DMS153 treated with DMSO at 0.1 percent for 48 hours (cell line): ENCODE data around the gene DCLK3.

Source experiments
- DNase-seq: peaks from one replicate; lab custom pipeline; 2025; ENCODE audit not compliant: unreplicated experiment; lab: John Stamatoyannopoulos, UW

The DCLK3 gene, protein sequence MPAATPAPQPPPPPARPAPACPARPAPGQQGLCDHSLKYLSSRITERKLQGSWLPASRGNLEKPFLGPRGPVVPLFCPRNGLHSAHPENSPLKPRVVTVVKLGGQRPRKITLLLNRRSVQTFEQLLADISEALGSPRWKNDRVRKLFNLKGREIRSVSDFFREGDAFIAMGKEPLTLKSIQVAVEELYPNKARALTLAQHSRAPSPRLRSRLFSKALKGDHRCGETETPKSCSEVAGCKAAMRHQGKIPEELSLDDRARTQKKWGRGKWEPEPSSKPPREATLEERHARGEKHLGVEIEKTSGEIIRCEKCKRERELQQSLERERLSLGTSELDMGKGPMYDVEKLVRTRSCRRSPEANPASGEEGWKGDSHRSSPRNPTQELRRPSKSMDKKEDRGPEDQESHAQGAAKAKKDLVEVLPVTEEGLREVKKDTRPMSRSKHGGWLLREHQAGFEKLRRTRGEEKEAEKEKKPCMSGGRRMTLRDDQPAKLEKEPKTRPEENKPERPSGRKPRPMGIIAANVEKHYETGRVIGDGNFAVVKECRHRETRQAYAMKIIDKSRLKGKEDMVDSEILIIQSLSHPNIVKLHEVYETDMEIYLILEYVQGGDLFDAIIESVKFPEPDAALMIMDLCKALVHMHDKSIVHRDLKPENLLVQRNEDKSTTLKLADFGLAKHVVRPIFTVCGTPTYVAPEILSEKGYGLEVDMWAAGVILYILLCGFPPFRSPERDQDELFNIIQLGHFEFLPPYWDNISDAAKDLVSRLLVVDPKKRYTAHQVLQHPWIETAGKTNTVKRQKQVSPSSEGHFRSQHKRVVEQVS

DNA sequence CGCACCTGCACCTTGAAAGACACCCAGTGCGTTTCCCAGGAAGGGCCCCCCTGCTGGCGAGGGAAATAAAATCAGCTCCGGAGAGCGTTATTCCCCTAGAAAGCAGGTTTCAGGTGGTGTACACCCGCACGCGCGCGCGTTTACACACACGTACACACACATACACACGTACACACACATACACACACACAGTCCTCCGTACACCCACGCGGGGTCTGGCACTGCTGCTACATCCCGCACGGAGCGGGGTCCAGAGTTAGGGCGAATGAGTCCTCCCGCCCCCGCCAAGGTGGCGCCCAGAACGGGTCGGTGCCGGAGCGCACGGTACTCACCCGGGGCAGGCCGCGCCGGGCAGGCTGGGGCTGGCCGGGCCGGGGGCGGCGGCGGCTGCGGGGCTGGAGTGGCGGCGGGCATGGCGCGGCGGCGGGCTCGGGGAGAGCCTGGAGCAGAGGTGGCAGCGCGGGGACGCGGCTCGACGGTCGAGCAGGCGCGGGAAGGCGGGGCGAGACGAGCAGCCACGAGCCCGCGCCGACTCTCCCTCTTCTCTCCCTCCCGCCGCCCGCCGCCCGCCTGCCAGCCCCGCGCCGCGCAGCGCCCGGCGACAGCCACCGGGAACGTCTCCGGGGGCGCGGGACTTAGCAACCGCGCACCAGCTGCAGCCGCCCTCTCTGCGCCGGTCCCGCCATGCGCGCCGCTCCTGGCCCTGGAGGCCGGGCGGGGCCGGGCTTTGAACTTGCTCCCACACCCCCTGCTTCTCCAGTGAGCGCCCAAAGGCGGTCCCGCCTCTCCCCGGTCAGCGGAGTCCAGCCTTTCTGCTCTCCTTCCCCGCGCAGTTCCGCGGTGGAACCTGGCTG lies at the start of gene DCLK3:
TSS of gene DCLK3 (minus strand) at position 704 of the 854 bp plus-strand sequence. CDS start at position 414, 290 bp downstream.
- no peak for DNase-seq

DNA sequence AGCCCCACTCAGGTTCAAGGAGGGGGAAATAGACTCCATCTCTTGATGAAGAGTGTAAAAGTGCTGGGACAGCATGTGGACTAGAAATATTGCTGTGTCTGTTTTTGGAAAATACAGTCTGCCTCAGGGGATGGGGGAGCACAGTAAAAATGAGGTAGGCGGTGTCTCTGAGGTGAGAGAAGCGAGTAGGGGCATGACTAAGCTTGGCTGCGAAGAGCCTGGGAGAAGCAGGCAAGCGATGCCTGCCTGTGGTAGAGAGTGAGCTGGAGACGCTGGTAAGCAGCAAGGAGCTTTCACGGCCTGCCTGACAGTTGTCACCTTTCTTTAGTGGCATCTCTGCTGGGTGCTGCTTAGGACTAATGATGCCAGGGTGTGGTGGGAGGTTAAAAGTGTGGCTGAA lies 49.0 kb upstream of the DCLK3 start:
- DNase-seq = no peak

DNA sequence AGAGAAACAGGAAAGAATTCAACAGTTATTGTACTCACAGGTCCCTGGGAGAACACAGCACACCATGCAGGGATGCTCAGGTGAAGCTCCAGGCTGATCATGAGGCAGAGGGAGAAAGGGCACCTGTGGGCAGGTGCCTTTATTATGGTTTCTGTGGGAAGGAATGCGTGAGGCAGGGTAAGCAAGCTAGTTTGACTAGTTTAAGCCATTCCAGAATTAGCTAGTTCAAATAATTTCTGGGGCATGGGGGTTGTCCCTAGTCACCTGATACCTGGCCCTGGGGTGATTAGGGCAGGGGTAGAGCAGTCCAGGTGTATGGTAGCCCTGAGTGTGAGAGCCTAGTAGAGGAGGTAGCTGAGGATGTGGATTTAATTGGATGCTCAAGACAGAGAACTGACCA lies 47.9 kb upstream of the DCLK3 start:
- DNase-seq = no peak

DNA sequence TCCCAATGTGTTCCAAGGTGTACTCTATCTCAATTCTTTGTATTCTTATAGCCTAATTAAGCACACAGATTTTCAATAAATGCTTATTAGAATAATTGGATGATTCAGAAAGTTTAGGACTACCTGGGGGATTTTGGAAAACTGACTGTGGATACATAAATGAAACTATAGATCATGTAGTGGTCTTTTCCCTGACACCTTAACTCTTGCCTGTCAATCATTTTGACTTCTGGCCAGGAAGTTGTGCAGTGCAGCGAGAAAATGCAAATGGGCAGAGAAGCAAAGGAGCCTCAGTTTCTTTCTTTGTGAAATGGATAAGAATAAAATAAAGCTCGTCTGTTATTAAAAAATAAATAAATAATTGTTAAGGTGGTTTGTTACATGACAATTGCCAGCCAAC lies 47.4 kb upstream of the DCLK3 start:
- no peak for DNase-seq

DNA sequence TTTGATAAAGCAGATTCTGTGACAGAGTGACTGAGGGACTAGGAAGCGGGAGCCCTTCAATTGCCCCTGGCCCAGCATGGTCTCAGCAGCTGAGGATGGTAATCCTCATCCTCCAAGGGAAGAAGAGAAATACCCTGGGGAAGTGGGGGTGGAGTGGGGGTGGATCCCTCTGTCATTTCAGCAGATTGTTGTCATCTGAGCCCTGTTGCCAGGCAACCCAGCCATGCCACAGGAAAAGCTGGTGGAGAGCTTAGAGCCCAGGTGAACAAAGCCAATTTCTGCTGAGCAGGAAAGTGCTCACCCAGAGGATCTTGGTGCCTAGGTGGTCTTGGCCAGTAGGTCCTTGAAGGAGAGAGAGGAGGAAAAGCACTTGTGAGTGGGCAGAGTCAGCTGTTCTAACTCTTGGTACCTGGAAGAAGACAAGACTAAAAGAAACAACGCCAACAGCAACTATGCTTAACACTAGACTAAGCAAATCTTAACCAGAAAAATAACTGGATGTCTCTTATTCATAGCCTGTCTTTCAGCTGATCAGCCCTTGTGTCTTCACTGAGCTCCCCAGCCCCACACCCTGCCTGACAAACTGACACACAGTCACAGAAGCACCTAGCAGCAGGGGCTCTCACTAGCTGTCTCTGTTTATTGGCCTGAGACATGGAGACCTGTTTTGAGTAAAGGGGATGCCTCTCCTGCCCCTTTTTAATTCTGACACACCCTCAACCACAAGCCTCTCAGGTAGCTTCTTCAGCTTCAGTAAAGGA lies 40.1 kb upstream of the DCLK3 start:
- DNase-seq = peak; percentile 1

DNA sequence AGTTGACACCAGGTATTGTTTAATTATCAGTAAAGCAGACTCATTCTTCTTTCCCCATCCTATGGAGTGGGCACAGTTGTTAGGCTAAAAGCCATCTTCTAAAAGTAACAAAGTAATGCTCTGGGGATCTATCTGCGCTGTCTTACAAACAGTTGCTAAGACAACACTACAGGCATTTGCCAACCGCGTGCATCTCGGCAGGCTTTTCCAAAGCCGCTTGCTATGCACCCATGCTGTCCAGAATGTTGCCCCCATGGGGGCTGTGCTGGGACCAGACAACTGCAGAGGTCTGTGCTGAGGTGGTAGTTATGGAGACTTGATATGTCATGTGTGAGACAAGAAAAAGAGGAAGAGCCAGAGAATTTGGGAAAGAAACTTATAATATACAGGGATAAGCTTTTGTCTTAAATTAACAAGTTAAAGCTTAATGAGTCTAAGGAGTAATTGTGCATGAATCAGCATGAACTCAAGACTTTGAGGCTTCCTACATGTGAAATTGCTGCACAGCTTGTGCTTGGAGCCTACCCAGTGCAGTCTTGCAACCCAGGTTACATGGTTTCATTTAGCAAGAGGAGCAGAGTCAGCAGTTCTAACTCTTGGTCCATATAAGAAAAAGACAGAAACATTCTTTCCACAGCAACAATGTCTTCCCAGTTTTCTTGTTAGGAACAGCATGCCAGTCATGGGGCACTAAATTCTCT lies 38.9 kb upstream of the DCLK3 start:
- no peak for DNase-seq

DNA sequence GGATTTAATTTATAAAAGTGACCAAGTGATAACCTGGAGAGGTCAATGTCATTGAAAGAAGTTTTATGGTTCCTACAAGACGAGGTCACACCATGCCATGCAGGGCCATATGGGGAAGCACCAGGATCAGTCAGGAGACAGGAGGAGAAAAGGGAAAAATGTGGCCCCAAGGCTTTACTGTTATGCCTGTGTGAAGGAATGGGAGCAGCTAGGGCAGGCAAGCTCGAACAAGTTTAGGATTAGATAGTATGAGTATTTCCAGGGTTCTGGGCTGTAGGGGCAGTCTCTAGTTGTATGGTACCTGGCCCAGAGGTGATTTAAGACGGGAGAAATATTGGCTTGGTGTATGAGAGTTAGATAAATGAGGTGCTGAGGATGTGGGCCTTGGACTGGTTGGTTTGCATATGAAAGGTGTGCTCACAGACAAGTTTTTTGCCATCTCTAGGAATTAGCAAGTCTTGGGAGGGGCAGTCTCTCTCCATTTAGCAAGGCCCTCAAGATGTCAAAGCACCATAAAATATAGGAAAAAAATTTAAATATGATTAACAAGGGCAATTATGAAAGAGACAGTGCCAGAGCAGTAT lies 36.3 kb upstream of the DCLK3 start:
- DNase-seq = no peak

DNA sequence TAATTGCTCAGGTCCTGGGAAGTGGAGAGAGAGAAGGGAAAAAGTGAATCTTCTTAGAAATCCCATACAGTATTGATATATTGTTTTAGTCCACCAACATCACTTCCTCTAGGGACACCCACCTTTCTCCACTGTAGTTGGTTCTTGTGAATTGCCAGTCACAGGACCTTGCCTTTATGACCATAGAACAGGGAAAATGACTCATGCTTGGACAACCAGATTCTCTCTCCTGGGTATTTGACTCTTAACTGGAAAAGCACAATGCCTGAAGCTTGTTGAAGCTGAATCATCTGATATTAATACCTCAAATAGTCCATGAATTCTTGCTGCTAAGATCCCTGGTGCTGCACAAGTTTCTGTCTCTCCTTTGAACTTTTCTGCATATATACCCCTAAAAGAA lies 32.5 kb upstream of the DCLK3 start:
- DNase-seq = no peak

DNA sequence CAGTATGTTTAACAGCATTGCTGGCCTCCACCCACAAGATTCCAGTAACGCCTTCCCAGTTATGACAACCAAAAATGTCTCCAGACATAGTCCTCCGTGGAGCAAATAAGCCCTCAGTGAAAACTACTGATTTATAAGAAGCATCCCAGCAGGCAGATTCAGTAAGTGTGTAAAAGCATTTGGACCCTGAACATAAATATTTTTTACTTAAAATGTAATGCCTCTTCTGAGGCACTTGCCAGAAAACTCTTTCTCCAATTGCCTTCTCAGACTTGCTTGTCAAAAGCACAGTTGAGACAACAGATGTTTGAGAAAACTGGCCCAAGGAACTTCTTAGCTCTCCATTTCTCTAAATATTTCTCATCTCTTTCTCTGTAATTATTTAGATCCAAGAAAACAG lies 31.8 kb upstream of the DCLK3 start:
- DNase-seq = no peak

DNA sequence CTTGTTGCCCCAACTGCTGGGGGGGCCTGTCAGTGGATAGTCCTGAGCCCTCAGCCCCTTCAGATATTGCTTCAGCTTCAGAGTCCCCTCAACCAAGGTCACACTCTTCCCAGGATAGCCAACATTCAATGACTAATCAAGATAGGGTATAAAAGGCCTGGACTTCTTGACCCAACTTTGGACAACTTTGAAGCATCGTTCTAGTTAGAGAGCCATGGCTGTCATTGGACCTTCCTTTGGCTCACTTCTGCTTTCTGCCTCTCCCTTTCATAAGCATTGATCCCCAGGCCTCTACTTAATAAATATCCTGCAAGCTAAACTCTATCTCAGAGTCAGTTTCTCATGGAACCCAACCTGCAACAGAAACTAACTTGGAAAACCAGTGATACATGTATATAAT lies 31.3 kb upstream of the DCLK3 start:
- DNase-seq = no peak

DNA sequence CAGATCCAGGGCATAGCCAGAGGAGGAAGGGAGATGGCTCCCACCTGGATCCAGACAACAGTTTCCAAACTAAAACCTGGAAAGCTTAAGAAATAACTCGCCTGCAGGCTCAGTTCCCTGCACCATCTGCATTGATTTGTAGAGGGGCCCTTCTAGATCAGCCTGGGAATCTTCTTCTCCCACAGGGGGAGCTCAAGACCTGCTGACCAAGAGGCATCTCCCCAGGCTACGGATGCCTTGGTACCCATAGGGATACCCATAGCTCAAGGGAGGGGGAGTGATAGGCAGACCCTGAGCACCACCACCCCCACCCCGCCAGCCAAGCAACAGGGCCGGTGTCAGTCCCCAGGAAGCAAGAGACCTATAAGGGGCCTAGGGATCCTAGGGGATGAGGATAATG lies 28.0 kb upstream of the DCLK3 start:
- DNase-seq = no peak

DNA sequence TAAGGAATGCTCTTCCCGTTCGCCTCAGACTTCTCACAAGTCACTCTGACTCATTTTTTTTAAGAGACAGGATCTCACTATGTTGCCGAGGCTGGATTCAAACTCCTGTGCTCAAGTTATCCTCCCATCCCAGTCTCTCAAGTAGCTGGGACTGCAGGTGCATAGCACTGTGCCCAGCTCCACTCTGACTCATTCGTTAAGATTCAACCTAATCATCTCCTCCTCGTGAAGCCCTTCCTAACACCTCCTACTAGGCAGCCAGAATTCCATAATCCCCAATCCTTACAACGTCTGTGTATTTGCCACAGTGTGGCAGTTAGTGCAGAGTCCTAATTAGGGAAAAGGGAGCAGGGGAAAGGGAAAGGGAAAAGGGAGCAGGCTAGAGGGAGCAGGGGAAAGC lies 26.4 kb upstream of the DCLK3 start:
- no peak for DNase-seq

DNA sequence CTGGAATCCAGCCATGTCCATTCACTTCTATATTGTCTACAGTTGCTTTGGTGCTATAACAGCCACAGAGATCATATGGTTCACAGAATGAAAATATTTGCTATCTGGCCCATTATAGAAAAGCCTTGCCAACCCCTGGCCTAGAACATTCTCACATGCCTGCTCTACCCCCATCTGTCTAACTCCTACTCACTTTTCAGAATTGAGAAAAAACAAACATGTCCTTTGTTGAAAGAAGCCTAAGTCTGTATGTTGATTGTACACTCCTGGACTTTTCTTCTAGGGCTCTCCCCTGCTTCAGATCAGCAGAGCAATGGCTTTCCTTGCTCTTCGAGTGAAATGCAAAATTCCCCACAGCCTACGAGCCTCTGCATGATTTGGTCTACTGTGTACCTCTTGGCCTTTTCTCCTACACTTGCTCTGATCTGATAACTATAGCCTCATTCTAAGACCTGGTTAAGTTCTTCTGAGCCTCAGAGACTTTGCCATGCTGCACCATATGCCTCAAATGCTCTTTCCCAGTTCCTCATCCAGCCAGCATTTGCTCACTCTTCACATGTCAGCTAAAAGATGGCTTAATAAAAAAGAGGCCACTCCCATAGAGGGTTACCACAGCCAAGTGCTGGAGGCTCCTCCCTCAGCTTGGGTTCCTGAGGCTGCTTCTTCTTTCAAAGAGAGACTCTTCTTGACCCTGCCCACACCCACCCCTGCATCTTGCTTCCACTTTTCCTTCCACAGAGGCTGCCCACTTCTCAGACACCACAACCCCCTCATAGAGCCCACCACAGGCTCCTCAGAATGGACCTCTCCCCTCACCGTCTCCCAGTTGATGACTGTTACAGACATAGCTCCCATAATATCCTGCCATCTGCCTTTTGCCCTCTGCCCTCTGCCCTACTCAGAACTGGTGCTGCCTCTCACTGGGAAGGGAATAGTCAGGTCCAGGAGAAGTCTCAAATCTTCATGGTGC lies 22.9 kb upstream of the DCLK3 start:
- no peak for DNase-seq

DNA sequence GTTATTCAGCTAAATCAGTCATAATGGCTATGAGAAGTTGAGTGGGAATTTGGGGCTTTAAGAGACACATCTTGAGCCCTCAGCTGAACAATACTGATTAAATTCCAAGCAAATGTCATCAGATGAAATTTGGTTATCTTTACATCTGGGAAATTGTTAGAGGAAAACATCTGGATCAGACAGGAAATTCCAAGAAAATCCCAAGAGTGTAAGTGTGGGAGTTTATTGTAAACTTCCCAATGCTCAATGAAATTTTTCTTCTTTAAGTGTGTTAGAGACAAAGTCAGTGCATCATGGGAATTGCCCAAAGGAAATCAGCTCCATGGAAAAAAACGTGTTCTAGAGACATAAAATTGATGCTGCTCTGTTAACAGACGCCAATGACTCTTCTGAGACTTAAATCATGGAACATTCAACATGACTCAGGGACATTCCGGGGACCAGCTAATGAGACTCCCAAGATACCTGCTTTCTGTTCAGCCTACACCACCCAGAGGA lies 19.8 kb upstream of the DCLK3 start:
- DNase-seq = no peak

DNA sequence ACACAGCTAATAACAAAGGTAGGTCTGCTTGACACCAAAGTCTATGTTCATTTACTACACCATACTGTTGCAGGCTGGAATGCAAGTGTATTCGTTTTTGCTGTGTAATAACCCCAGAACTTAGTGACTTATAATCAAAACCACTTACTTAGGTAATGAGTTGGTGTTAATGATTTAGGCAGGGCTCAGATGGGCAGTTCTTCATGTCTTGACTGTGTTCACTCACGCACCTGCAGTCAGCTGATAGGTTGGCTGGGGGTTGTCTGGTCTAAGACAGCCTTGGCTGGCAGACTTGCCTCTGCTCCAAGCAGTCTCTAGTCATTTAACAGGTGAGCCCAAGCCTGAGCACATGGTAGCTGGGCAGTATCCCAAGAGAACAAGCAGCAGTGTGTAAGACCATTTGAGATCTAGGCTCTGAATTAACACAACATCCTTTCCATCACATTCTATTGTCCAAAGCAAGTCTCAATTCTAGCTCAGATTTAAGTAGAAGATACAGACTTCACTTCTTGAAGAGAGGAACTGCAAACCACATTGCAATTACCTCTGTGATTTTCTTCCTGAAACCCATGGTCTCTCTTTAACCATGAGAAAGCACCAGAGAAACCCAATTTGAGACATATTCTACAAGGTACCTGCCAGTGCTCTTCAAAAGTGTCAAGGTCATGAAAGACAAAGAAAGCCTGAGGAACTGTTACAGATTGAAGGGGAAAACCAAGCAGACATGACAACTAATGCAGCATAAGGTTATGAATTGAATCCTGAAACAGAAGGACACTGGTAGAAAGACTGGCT lies 13.3 kb upstream of the DCLK3 start:
- no peak for DNase-seq

DNA sequence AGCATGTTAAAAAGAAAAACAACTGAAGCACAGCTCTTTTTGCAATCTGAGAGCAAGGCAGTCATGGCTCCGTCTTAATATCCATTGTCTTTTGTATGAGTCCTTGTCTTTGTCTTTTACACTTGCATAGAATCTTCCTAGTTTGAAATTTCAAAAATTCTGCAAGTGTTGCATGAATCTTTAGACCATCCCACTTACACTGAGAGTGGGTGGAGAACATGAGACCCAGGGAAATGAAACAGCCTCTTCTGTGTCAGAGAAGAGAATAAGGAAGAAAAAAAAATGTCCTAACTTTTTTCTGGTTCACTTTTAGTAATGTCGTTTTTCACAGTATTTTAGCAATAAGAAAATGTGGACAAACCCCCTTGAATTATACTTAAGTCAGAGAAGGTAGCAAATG lies 12.1 kb upstream of the DCLK3 start:
- no peak for DNase-seq

DNA sequence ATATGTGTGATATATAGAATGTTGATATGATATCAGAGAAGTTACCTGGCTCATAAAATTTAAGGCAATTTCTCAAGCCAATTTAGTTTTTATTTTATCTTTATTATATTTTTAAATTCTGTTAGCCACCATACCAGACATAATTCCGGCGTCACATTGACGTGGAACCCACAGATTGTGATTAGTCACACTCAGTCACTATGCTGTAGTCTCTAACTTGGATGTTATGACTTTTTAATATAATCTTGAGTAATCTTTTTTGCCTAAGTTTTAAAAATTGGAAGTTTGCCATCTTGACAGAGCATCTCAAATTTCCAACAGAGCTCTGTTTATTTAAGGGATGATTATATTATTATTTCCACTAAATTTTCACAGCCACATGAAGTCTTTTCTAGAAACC lies 9.7 kb upstream of the DCLK3 start:
- no peak for DNase-seq

DNA sequence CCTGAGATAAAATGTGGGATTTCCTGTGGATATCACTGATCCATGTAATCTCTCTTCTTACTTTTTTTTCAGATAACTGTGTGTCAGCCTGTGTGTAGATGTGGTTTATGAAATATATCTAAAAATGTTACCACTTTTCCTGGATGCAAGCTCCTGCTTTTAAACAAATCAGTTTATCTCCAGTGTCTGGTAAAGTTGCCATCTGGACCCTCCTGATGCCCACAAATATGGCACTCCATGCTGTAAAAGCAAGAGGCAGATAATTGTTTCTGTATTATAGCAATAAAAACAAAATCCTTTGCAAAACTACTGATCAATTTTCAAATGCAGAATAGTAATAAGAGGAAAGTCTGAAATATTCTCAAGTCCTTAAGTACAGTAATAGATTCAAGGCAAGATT lies 7.6 kb upstream of the DCLK3 start:
- DNase-seq = no peak
